ENCODE data around the gene NUP43.

The NUP43 gene

GRCh38 chr6:149699150-149699549, 47.2 kb downstream of the NUP43 start:
- TF ChIP-seq CTCF (IDR thresholded peaks at IDR 0.05; ENCODE audit: control extremely low read depth, extremely low read depth, low read depth, missing control alignments), result peak; percentile 7
- ChIA-PET POLR2A (no interaction called here), CTCF (interaction anchor here (2.9 kb wide), 1 partner anchor 15 kb away, joined by 13 read pairs; no protein-coding TSS in a partner anchor)
- no peak for DNase-seq (ENCODE audit: extremely low spot score)

- POLR2A ChIA-PET, result no interaction called here
Measured at GRCh38 chr6:149698175-149698574, 48.2 kb downstream of the NUP43 start.

DNA sequence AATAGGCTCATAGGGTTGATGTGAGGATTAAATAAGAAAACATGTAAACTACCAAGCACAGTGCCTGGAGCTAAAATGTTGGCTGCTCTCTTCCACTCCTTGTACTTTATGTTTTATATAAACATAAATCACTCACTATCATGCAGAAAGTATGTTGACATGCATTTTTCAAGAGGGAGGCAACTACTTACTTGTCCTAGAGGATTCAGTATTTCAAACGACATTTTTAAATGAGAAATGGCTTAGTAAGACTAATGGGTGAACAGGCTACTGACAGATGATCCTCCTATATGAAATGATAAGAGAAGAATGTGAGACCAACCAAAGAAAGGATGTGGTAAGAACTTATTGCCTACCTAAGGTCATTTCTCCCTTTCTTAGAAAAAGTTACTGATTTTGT, 49.4 kb downstream of the NUP43 start:
- CTCF ChIA-PET, result interaction anchor here (2.9 kb wide), 1 partner anchor 13 kb away, joined by 13 read pairs; no protein-coding TSS in a partner anchor
- no peak for DNase-seq (ENCODE audit: extremely low spot score)
- POLR2A ChIA-PET, result no interaction called here
- TF ChIP-seq CTCF (IDR thresholded peaks at IDR 0.05; ENCODE audit: control extremely low read depth, extremely low read depth, low read depth, missing control alignments), result no peak

More at GRCh38 chr6:149698175-149698574, 48.2 kb downstream of the NUP43 start:
- CTCF ChIA-PET, result interaction anchor here (2.9 kb wide), 1 partner anchor 14 kb away, joined by 13 read pairs; no protein-coding TSS in a partner anchor
- TF ChIP-seq CTCF (IDR thresholded peaks at IDR 0.05; ENCODE audit: control extremely low read depth, extremely low read depth, low read depth, missing control alignments), result no peak
- no peak for DNase-seq (ENCODE audit: extremely low spot score)

- no peak for TF ChIP-seq CTCF (IDR thresholded peaks at IDR 0.05; ENCODE audit: control extremely low read depth, extremely low read depth, low read depth, missing control alignments)
- DNase-seq (ENCODE audit: extremely low spot score), result no peak
- POLR2A ChIA-PET, result no interaction called here
- CTCF ChIA-PET, result interaction anchor here (1.0 kb wide), 1 partner anchor 12 kb away, joined by 3 read pairs; no protein-coding TSS in a partner anchor
Measured at GRCh38 chr6:149694921-149695320, 51.4 kb downstream of the NUP43 start.

GRCh38 chr6:149691201-149691600, 55.1 kb downstream of the NUP43 start:
- DNase-seq (ENCODE audit: extremely low spot score), result no peak
- no peak for TF ChIP-seq CTCF (IDR thresholded peaks at IDR 0.05; ENCODE audit: control extremely low read depth, extremely low read depth, low read depth, missing control alignments)
- ChIA-PET CTCF (no interaction called here), POLR2A (no interaction called here)

DNA sequence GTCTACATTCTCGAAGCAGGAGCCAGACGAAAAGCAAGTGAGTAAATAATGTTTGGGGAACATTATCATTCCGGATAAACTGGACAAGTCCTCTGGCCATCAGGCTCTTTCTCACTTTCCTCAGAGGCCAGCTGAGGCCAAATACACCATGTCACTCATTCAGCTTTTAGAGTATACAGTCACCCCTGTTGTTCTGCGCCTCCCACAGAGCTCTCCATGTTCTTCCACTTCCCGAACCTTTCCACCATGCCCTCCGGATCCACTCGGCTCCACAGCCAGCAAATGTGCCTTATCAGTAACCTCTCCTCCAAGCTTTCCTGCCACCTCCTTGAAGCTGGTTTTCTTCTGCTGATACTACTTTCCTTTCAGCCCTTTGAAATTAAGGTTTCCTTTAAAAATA, 60.1 kb downstream of the NUP43 start:
- POLR2A ChIA-PET, result interaction anchor here (0.6 kb wide), 2 partner anchors 76 to 85 kb away, joined by 4 to 5 read pairs; no protein-coding TSS in a partner anchor
- CTCF ChIA-PET, result interaction anchor here (1.6 to 3.7 kb wide), 4 partner anchors 11 to 62 kb away, joined by 3 to 13 read pairs (median 6); no protein-coding TSS in a partner anchor
- DNase-seq (ENCODE audit: extremely low spot score), result no peak
- no peak for TF ChIP-seq CTCF (IDR thresholded peaks at IDR 0.05; ENCODE audit: control extremely low read depth, extremely low read depth, low read depth, missing control alignments)

Data from GM10248 (cell line).